Vagina (tissue), 2 donors: ENCODE data around the gene PCBP4.

ENCODE experiments used
- POLR2A ChIP-seq, 2 donors: fragments of 450-650 bp; IDR thresholded peaks; one replicate each; pipeline ENCODE4 v1.6.1; 2017; ENCODE audit warnings: antibody characterized with exemption in 2 of 2, mild to moderate bottlenecking in 2 of 2, moderate library complexity in 2 of 2
- TF ChIP-seq, protein P1 (sequence below), 3 experiments: fragments of 450-650 bp in 2 of 3; fragments of 200-600 bp in 1 of 3; sonication (generic) in 1 of 3; IDR thresholded peaks; one replicate each; pipeline ENCODE4 v1.5.1; 2017 to 2019; ENCODE audit warnings: antibody characterized with exemption in 3 of 3, mild to moderate bottlenecking in 2 of 3, moderate library complexity in 2 of 3

DNA sequence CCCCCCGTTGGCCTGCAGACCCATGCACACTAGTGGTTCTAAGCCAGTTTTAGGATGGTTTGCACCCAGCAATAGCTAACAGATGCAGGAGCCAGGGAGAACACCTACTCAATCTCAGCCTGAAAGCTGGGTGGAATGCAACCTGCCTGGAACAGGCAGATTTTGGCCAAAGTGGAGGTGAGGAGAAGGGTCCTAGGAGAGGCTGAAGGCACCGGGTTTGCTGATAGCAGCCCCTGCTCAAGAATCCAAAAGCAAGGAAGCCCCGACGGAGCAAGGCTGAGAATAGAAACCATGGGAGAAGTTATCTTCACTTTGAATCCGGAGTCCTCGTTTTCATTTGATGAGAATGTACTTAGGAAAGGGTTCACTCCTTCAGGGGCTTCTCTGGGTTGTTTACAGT is 35.5 kb downstream of the PCBP4 start:
- TF ChIP-seq, protein P1, sequence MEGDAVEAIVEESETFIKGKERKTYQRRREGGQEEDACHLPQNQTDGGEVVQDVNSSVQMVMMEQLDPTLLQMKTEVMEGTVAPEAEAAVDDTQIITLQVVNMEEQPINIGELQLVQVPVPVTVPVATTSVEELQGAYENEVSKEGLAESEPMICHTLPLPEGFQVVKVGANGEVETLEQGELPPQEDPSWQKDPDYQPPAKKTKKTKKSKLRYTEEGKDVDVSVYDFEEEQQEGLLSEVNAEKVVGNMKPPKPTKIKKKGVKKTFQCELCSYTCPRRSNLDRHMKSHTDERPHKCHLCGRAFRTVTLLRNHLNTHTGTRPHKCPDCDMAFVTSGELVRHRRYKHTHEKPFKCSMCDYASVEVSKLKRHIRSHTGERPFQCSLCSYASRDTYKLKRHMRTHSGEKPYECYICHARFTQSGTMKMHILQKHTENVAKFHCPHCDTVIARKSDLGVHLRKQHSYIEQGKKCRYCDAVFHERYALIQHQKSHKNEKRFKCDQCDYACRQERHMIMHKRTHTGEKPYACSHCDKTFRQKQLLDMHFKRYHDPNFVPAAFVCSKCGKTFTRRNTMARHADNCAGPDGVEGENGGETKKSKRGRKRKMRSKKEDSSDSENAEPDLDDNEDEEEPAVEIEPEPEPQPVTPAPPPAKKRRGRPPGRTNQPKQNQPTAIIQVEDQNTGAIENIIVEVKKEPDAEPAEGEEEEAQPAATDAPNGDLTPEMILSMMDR (IDR thresholded peaks at IDR 0.05) = no peak
- no peak for TF ChIP-seq POLR2A (IDR thresholded peaks at IDR 0.05)
